ENCODE results near the gene LEMD2.

Gene LEMD2

GRCh38 chr6:33762713-33763112 is 26.2 kb downstream of the LEMD2 start:
- no peak for TF ChIP-seq CTCF (IDR thresholded peaks at IDR 0.05; ENCODE audit: low read depth, low read length, missing control alignments)
- in situ Hi-C loops (cut with HindIII; ENCODE audit: low pct_ligation_motif_present, low sequenced_read_pairs), result loop anchor here (25.0 kb wide), 1 partner anchor 375 kb away; the partner anchor contains the start of gene GRM4
- Histone ChIP-seq H3K27me3 (replicated peaks) (no peaks in the 10 kb centered on the region), H3K4me3 (ENCODE audit: low read depth, low read length) (no peak overlapping the region), H3K27ac (no peak overlapping the region), H3K36me3 (replicated peaks) (no peaks in the 10 kb centered on the region)
- DNase-seq, result no peak

GRCh38 chr6:33761922-33762629 is 26.9 kb downstream of the LEMD2 start:
- peak; percentile 77 for TF ChIP-seq CTCF (IDR thresholded peaks at IDR 0.05; ENCODE audit: low read depth, low read length, missing control alignments)
- DNase-seq, result peak; percentile 22
- Histone ChIP-seq H3K27me3 (replicated peaks) (no peaks in the 10 kb centered on the region), H3K36me3 (replicated peaks) (no peaks in the 10 kb centered on the region), H3K27ac (no peak overlapping the region), H3K4me3 (ENCODE audit: low read depth, low read length) (no peak overlapping the region)
- in situ Hi-C loops (cut with HindIII; ENCODE audit: low pct_ligation_motif_present, low sequenced_read_pairs), result loop anchor here (25.0 kb wide), 1 partner anchor 375 kb away; the partner anchor contains the start of gene GRM4

- in situ Hi-C loops (cut with HindIII; ENCODE audit: low pct_ligation_motif_present, low sequenced_read_pairs), result loop anchor here (25.0 kb wide), 1 partner anchor 376 kb away; the partner anchor contains the start of gene GRM4
- no peak for DNase-seq
- Histone ChIP-seq H3K27ac (no peak overlapping the region), H3K27me3 (replicated peaks) (no peaks in the 10 kb centered on the region), H3K36me3 (replicated peaks) (no peaks in the 10 kb centered on the region), H3K4me3 (ENCODE audit: low read depth, low read length) (no peak overlapping the region)
- no peak for TF ChIP-seq CTCF (IDR thresholded peaks at IDR 0.05; ENCODE audit: low read depth, low read length, missing control alignments)
Measured at GRCh38 chr6:33761581-33761921, 27.4 kb downstream of the LEMD2 start.

- DNase-seq, result no peak
- Histone ChIP-seq H3K36me3 (replicated peaks) (no peaks in the 10 kb centered on the region), H3K27ac (no peak overlapping the region), H3K4me3 (ENCODE audit: low read depth, low read length) (no peak overlapping the region), H3K27me3 (replicated peaks) (no peaks in the 10 kb centered on the region)
- TF ChIP-seq CTCF (IDR thresholded peaks at IDR 0.05; ENCODE audit: low read depth, low read length, missing control alignments), result no peak
- in situ Hi-C loops (cut with HindIII; ENCODE audit: low pct_ligation_motif_present, low sequenced_read_pairs), result loop anchor here (25.0 kb wide), 1 partner anchor 377 kb away; the partner anchor contains the start of gene GRM4
Measured at GRCh38 chr6:33759887-33760629, 28.9 kb downstream of the LEMD2 start.

GRCh38 chr6:33758815-33759216 is 30.1 kb downstream of the LEMD2 start:
- Histone ChIP-seq H3K27me3 (replicated peaks) (no peaks in the 10 kb centered on the region), H3K4me3 (ENCODE audit: low read depth, low read length) (no peak overlapping the region), H3K27ac (no peak overlapping the region), H3K36me3 (replicated peaks) (no peaks in the 10 kb centered on the region)
- no peak for TF ChIP-seq CTCF (IDR thresholded peaks at IDR 0.05; ENCODE audit: low read depth, low read length, missing control alignments)
- in situ Hi-C loops (cut with HindIII; ENCODE audit: low pct_ligation_motif_present, low sequenced_read_pairs), result loop anchor here (25.0 kb wide), 1 partner anchor 378 kb away; the partner anchor contains the start of gene GRM4
- DNase-seq, result no peak

Measured in brain microvascular endothelial cell (primary cell).